ENCODE results near the gene YIF1B. TPM values are rescaled to one million over a fixed set of nuclear protein-coding genes. Genes with fewer than 3 reads are reported as not detected.

YIF1B gene
- total and polyA plus RNA-seq, 9 of the 15 experiments (the other 6 are each of a cell fraction or from before 2014, with no cell fraction given), result 8.5 to 586 (median 323) TPM

- TF ChIP-seq, protein P1, sequence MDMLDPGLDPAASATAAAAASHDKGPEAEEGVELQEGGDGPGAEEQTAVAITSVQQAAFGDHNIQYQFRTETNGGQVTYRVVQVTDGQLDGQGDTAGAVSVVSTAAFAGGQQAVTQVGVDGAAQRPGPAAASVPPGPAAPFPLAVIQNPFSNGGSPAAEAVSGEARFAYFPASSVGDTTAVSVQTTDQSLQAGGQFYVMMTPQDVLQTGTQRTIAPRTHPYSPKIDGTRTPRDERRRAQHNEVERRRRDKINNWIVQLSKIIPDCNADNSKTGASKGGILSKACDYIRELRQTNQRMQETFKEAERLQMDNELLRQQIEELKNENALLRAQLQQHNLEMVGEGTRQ (CRISPR knock-in tag; IDR thresholded peaks at IDR 0.05), result no peak
- peak; percentile 75 for TF ChIP-seq TAF1 (IDR thresholded peaks at IDR 0.05; ENCODE audit: control insufficient read depth, extremely low read depth, insufficient read depth, low read length, severe bottlenecking)
- 0 out of 2 replicates have a peak, but pooled peaks have one; percentile 61 for TF ChIP-seq TFAP4 (CRISPR knock-in tag; IDR thresholded peaks at IDR 0.05; ENCODE audit: borderline replicate concordance)
- peak; percentile 99 for TF ChIP-seq TCF3 (CRISPR knock-in tag; IDR thresholded peaks at IDR 0.05)
- TF ChIP-seq, protein P2, sequence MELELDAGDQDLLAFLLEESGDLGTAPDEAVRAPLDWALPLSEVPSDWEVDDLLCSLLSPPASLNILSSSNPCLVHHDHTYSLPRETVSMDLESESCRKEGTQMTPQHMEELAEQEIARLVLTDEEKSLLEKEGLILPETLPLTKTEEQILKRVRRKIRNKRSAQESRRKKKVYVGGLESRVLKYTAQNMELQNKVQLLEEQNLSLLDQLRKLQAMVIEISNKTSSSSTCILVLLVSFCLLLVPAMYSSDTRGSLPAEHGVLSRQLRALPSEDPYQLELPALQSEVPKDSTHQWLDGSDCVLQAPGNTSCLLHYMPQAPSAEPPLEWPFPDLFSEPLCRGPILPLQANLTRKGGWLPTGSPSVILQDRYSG (tag; conservative IDR thresholded peaks at IDR 0.05; ENCODE audit: low read depth), result 0 out of 2 replicates have a peak, but pooled peaks have one; percentile 28
- TF ChIP-seq, protein P3, sequence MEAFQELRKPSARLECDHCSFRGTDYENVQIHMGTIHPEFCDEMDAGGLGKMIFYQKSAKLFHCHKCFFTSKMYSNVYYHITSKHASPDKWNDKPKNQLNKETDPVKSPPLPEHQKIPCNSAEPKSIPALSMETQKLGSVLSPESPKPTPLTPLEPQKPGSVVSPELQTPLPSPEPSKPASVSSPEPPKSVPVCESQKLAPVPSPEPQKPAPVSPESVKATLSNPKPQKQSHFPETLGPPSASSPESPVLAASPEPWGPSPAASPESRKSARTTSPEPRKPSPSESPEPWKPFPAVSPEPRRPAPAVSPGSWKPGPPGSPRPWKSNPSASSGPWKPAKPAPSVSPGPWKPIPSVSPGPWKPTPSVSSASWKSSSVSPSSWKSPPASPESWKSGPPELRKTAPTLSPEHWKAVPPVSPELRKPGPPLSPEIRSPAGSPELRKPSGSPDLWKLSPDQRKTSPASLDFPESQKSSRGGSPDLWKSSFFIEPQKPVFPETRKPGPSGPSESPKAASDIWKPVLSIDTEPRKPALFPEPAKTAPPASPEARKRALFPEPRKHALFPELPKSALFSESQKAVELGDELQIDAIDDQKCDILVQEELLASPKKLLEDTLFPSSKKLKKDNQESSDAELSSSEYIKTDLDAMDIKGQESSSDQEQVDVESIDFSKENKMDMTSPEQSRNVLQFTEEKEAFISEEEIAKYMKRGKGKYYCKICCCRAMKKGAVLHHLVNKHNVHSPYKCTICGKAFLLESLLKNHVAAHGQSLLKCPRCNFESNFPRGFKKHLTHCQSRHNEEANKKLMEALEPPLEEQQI (IDR thresholded peaks at IDR 0.05), result peak; percentile 91; the same call in 1 of the 2 replicates
- TF ChIP-seq NBN (IDR thresholded peaks at IDR 0.05; ENCODE audit: low read depth), result peak; percentile 96
- 0 out of 2 replicates have a peak, but pooled peaks have one; percentile 22 for TF ChIP-seq ZNF431 (CRISPR knock-in tag; IDR thresholded peaks at IDR 0.05)
- peak; percentile 97 for TF ChIP-seq GATA2 (CRISPR knock-in tag; IDR thresholded peaks at IDR 0.05)
- TF ChIP-seq MCM7 (IDR thresholded peaks at IDR 0.05), result 0 out of 4 replicates have a peak, but pooled peaks of 1 of the 2 experiments have one; percentile 60
- peak; percentile 99 for TF ChIP-seq CBFA2T3 (IDR thresholded peaks at IDR 0.05)
- TF ChIP-seq ATF3 (IDR thresholded peaks at IDR 0.05), result peak; percentile 39; the same call in 1 of the 2 replicates
- TF ChIP-seq ATF3 (CRISPR knock-in tag; conservative IDR thresholded peaks at IDR 0.05), result no peak
- 0 out of 2 replicates have a peak, but pooled peaks have one; percentile 20 for TF ChIP-seq ERF (CRISPR knock-in tag; IDR thresholded peaks at IDR 0.05)
- TF ChIP-seq PTTG1 (tag; IDR thresholded peaks at IDR 0.05; ENCODE audit: low read depth), result no peak
- TF ChIP-seq, protein P4, sequence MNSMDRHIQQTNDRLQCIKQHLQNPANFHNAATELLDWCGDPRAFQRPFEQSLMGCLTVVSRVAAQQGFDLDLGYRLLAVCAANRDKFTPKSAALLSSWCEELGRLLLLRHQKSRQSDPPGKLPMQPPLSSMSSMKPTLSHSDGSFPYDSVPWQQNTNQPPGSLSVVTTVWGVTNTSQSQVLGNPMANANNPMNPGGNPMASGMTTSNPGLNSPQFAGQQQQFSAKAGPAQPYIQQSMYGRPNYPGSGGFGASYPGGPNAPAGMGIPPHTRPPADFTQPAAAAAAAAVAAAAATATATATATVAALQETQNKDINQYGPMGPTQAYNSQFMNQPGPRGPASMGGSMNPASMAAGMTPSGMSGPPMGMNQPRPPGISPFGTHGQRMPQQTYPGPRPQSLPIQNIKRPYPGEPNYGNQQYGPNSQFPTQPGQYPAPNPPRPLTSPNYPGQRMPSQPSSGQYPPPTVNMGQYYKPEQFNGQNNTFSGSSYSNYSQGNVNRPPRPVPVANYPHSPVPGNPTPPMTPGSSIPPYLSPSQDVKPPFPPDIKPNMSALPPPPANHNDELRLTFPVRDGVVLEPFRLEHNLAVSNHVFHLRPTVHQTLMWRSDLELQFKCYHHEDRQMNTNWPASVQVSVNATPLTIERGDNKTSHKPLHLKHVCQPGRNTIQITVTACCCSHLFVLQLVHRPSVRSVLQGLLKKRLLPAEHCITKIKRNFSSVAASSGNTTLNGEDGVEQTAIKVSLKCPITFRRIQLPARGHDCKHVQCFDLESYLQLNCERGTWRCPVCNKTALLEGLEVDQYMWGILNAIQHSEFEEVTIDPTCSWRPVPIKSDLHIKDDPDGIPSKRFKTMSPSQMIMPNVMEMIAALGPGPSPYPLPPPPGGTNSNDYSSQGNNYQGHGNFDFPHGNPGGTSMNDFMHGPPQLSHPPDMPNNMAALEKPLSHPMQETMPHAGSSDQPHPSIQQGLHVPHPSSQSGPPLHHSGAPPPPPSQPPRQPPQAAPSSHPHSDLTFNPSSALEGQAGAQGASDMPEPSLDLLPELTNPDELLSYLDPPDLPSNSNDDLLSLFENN (IDR thresholded peaks at IDR 0.05; ENCODE audit: low read depth in 2 of 2, low read length in 2 of 2), result peak in 1 of 2 experiments; percentile 96; a peak in 2 of 4 replicates
Measured at GRCh38 chr19:38317104-38317612, 1.4 kb upstream of the YIF1B start (continued).

All from K562 (cell line).